GM18951 (cell line): Measurements from ENCODE around the gene GRIK4.

Experiments used
- POLR2A ChIP-seq: IDR thresholded peaks from 4 replicates; pipeline ENCODE4 v1.6.1; 2011; ENCODE audit warnings: mild to moderate bottlenecking; ENCODE audit not compliant: insufficient read length, insufficient read depth; ENCODE audit errors: extremely low read depth
- in situ Hi-C: fragments of 300-500 bp; cut with MboI; formaldehyde crosslinking; loops from one replicate; pipeline ENCODE4 v1.12.0; 2022; ENCODE audit warnings: low sequenced_read_pairs, mixed read lengths, inconsistent platforms; ENCODE audit not compliant: unreplicated experiment

The GRIK4 gene

GRCh38 chr11:120839201-120839600, 327.7 kb downstream of the GRIK4 start:
- in situ Hi-C loops: no loop called here
- no peak for TF ChIP-seq POLR2A

GRCh38 chr11:120839846-120840402, 328.4 kb downstream of the GRIK4 start:
- in situ Hi-C loops: no loop called here
- TF ChIP-seq POLR2A: no peak

GRCh38 chr11:120840661-120841060, 329.1 kb downstream of the GRIK4 start:
- in situ Hi-C loops: no loop called here
- no peak for TF ChIP-seq POLR2A

DNA sequence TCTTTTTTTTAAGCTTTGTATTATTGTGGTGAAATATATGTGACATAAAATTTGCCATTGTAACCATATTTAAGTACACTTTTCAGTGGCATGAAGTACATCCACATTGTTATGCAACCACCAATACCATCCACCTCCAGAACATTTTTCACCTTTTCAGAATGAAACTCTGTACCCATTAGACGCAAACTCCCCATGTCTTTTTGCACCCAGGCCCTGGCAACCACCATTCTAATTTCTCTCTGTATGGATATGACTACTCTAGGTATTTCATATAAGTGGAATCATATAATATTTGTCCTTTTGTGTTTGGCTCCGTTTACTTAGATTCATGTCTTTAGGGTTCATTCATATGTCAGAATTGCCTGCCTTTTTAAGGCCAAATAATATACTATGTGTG, 329.5 kb downstream of the GRIK4 start:
- in situ Hi-C loops: no loop called here
- TF ChIP-seq POLR2A: no peak

DNA sequence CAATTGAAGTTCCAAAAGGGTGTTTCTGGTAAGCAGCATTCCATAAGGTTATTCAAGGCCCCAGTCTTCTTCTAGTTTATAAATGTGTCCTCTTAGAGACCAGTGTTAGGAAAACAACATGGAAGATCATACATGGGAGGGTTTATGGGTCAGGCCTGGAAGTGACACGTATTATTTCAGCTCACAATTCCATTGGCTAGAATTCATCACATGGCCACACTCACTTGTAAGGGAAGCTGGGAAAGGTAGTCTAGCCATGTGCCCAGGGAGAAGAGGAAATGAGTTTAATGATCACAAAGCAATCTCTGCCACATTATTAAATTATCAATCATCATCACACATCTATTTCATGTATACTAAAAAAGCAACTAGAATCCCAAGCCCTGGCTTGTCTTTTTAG, 330.6 kb downstream of the GRIK4 start:
- in situ Hi-C loops: no loop called here
- TF ChIP-seq POLR2A: no peak

GRCh38 chr11:120853435-120853834, 341.9 kb downstream of the GRIK4 start:
- TF ChIP-seq POLR2A: no peak
- in situ Hi-C loops: no loop called here

- in situ Hi-C loops: no loop called here
- no peak for TF ChIP-seq POLR2A
Observed at GRCh38 chr11:120854988-120855387, 343.4 kb downstream of the GRIK4 start.

GRCh38 chr11:120857508-120857907, 346.0 kb downstream of the GRIK4 start:
- in situ Hi-C loops: no loop called here
- TF ChIP-seq POLR2A: no peak

GRCh38 chr11:120858740-120859139, 347.2 kb downstream of the GRIK4 start:
- TF ChIP-seq POLR2A: no peak

DNA sequence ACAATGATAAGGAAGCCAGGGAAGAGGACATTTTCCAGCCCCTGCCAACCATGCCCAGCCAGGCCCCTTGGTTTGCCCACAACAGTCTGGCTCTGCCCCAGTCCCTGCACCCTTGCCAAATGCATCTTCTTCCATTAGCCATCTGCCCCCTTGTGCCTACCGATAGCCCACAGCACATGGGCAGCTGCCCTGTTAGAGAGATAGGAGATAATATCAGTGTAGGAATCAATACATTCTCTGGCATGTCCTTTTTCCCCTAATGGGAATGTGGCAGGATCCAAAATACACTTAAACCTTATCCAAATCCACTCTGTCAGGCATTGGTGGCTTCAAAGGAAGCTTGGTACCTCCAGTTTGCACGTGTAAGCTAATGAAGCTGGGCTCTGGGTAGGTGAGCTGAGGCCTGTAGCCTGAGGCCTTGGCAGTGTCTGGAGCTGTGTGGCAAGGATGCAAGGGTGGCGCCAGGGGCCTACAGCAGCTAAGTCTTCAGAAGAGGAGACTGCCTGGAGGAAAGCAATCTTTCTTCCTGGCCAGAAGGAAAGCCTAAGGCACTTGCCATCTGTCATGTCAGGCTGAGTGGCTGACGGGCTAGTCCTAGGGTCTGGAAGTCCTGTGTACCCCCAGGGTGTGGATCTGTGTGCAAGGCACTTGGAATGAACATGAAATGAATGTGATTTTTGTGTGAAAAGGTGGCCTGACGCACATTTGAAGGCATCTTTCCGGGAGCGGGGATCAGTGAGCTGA, 348.2 kb downstream of the GRIK4 start:
- in situ Hi-C loops: no loop called here
- no peak for TF ChIP-seq POLR2A

More at GRCh38 chr11:120858740-120859139, 347.2 kb downstream of the GRIK4 start:
- in situ Hi-C loops: no loop called here

- in situ Hi-C loops: no loop called here
- TF ChIP-seq POLR2A: no peak
Observed at GRCh38 chr11:120863359-120863758, 351.8 kb downstream of the GRIK4 start.

GRCh38 chr11:120867024-120867423, 355.5 kb downstream of the GRIK4 start:
- no peak for TF ChIP-seq POLR2A
- in situ Hi-C loops: no loop called here

DNA sequence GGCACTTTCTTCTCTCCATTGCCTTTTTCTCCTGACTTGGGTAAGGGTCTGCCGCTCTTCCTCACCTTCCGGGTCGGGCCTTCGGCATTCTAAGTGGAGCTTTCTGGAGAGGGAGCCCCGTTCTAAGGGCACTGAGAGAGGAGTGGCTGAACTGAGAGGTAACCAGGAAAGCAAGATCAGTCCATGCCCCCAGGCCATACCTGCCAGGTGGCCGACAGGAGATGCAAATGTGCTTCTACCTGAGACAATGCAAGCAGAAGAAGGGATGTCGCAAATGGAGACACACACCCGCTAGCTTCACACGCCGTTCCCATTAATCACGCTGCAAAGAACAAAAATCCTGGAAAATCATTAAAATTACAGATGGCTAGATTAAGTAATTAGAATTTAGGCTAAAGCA, 356.0 kb downstream of the GRIK4 start:
- in situ Hi-C loops: no loop called here
- no peak for TF ChIP-seq POLR2A

DNA sequence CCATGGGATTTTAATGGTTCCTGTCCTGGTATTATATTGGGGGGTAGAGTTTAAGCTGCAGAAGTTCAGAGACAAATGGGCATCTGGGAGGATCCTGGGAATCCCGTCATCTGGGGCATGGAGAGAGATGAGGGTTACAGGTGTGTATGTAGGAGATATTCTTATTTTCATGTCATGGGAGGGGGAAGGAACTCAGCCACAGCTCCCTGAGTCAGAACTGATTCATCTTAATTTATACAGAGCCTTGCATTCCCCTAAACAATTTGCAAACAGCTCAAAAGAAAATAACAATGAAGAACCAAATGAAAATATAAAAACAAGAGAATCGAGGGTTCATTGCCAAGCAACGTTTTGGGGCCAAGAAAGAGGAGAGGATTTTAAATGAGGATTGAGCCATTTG, 356.4 kb downstream of the GRIK4 start:
- in situ Hi-C loops: no loop called here
- TF ChIP-seq POLR2A: no peak

GRCh38 chr11:120869097-120869496, 357.5 kb downstream of the GRIK4 start:
- TF ChIP-seq POLR2A: no peak
- in situ Hi-C loops: no loop called here

GRCh38 chr11:120869516-120870011, 358.0 kb downstream of the GRIK4 start:
- TF ChIP-seq POLR2A: no peak
- in situ Hi-C loops: no loop called here
